GM13976 (cell line): Measurements from ENCODE around the gene MGMT.
A peak's percentile ranks its signal among the peaks of the same experiment; 100 is the strongest.

Source experiments
- DNase-seq: peaks from one replicate; pipeline ENCODE4 v3.0.0; 2012; ENCODE audit warnings: low spot score
- in situ Hi-C: fragments of 300-500 bp; cut with MboI; formaldehyde crosslinking; loops from one replicate; pipeline ENCODE4 v1.12.0; 2022; ENCODE audit warnings: low sequenced_read_pairs, mixed read lengths, inconsistent platforms; ENCODE audit not compliant: unreplicated experiment
- TF ChIP-seq, protein P1 (sequence below): IDR thresholded peaks from 2 replicates; pipeline ENCODE4 v1.5.1; 2012; ENCODE audit warnings: borderline replicate concordance, mild to moderate bottlenecking; ENCODE audit not compliant: insufficient read depth; ENCODE audit errors: extremely low read depth, missing control alignments, control extremely low read depth

Gene MGMT

DNA sequence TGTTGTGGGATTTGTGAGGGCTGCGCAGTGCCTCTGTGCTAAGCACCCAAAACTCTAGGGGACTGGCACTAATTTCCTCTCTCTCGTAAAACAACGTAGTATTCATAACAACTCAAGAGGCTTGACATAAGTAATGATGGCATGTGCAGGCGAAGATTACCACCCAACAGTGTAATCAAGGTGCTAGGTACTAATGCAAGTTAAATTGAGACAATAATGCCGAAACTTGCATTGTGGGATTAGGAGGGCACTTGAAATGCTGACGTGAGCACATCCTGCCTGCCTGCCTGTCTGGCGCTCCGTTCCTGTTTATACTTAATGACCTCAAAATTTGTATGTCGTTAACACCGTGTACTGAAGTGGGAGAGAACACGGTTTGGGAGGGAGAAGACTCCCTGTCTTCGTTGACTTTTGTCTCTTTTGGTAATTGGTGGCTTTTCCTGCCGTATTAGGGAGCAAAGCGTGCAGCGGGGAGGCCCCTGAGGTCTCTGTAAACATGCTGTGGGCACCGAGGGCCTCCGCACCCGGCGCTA lies 139.0 kb downstream of the MGMT start:
- in situ Hi-C loops = no loop called here
- TF ChIP-seq, protein P1, sequence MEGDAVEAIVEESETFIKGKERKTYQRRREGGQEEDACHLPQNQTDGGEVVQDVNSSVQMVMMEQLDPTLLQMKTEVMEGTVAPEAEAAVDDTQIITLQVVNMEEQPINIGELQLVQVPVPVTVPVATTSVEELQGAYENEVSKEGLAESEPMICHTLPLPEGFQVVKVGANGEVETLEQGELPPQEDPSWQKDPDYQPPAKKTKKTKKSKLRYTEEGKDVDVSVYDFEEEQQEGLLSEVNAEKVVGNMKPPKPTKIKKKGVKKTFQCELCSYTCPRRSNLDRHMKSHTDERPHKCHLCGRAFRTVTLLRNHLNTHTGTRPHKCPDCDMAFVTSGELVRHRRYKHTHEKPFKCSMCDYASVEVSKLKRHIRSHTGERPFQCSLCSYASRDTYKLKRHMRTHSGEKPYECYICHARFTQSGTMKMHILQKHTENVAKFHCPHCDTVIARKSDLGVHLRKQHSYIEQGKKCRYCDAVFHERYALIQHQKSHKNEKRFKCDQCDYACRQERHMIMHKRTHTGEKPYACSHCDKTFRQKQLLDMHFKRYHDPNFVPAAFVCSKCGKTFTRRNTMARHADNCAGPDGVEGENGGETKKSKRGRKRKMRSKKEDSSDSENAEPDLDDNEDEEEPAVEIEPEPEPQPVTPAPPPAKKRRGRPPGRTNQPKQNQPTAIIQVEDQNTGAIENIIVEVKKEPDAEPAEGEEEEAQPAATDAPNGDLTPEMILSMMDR = no peak
- DNase-seq = peak; percentile 45

DNA sequence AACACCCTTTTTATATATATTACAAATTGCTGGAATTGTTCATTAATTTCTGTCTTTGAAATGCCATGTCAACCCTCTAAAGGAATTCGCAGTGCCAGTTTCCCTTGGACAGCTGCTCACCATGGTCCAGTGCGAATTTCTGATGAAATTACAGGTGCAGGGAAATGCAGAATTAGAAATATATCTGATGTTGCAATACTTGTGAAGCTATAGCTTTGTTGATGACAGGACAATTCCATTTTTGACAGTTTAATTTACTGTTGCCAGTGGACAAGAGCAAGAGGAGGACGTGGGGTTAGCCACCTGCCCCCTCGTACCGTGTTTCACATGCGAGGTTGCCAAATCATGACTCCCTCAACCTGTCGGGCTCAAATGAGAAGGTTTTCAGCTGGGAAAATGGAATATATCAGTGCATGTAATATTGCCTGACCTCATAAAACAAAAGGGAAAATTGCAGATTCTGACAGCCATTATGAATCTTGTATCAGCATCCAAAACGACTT lies 140.6 kb downstream of the MGMT start:
- TF ChIP-seq, protein P1 = no peak
- in situ Hi-C loops = no loop called here
- no peak for DNase-seq

DNA sequence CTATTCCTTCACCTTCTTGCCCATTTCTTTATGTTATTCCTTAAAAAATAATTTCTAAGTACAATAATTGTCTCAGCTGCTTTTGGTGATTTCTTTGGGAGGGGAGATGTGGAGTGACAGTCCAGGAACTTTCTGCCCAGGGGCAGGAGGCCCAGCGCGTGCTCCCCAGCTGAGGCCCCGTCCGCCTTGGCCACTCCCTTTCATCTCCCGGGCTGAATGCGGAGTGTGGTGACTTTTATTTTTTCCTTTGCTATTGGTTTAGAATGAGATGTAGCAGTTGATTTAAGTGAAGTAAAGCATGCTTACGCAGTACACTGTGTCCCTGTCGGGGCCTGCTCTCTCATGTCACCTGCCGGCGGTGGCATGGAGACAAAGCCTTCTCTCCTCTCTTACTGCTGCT lies 141.6 kb downstream of the MGMT start:
- no peak for DNase-seq
- TF ChIP-seq, protein P1 = no peak
- in situ Hi-C loops = no loop called here

DNA sequence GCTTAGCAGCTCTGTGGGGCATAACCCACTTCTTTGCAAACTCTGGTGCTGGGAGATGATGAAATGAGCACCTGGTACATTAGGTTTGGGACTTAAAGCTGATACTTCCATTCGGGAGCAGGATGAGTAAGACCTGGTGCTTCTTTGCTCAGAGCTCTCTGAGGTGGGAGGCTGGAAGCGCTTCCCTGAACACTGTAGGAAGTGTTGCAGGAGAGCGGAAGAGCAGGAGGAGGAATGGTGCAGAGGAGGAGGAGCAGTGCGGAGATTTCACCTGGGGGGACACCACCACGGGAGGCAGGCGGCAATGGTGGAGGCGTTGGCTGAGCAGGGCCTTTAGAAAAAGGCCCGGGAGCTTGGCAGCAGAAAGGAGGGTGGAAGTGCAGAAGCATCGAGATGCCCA lies 142.5 kb downstream of the MGMT start:
- in situ Hi-C loops = no loop called here
- TF ChIP-seq, protein P1 = no peak
- DNase-seq = no peak

DNA sequence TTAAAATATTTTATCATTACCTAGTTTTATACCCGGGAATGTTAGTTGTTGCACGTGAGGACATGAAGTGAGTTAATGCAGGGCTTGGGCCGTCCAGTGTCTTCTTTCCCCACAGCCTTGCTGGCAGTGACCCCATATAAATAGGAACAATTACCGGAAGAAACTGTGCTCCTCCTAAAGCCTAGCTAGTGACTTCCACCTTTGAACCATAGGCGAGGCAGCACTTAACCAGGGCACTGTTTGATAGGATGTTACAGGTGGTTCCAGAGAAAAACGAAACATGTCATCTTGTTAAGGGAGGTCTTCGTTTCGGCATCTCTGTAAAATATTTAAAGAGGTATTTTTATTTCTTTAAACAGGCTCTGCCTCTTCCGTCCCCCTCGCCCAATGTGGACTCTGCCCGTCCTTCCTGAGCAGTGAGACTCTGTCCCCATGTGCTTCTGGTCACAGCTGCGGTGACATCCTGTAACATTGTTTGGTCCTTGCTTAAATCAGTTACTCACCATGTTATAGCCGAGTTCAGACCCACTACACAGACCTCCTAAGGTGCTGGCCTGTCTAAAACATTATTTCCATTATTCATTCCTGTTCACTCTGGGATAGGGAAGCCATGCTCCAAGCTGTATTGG lies 145.6 kb downstream of the MGMT start:
- no peak for DNase-seq
- TF ChIP-seq, protein P1 = no peak
- in situ Hi-C loops = no loop called here

DNA sequence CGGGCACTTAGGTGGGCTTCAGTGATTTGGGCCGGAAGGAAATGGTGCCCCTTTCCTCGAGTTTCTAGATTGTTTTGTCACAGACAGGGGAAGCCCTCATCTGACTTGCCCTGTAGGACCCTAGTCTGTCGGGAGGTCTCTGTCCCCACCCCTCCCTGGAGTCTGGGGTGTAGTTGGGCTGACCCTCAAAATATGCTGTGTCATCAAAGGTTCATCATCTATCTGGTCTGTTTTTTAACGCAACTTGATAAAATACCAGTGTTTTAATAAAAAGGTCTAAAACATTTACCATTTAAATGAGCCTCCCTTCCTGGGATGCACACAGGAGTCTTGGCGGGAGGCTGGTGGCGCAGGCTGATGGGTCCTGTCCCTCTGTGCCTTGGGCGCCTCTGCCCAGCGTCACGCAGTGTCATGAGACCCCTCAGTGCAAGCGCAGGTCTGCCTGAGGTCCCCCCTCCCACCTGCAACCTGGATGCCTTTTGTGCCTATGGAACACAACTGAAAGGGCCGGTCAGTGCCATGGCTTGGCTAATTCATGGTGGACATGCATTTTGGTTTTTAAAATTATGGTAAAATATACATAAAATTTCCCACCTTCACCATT lies 146.4 kb downstream of the MGMT start:
- no peak for DNase-seq
- in situ Hi-C loops = no loop called here
- TF ChIP-seq, protein P1 = no peak
